Left cardiac atrium (tissue), 4 donors: ENCODE measurements around the gene ZNF764. TPM values are rescaled to one million over a fixed set of nuclear protein-coding genes. Genes with fewer than 3 reads are reported as not detected.
"Not testable (repeated sequence)": the region's sequence is repeated elsewhere in the genome, so short reads cannot be mapped to it uniquely, and the experiment has no call there.

Experiments used
- ATAC-seq, 2 donors: fragments of 200-7000 bp; cut with Tn5 transposase; one replicate each; pipeline ENCODE4 v1.9.1; 2020; ENCODE audit warnings: mild to moderate bottlenecking in 2 of 2, moderate library complexity in 2 of 2
- DNase-seq: peaks from one replicate; pipeline ENCODE4 v3.0.0-alpha.2; 2020
- intact Hi-C, 2 donors: fragments of 100-400 bp; cut with DNase I; formaldehyde crosslinking; loops; one replicate each; pipeline versions ENCODE4 v1.14.1 to v1.15.1; 2022 to 2023
- total RNA-seq, 2 donors: library from RNA; stranded (reverse); fragmentation: NEBNext Ultra II Directional; extraction: Animal tissue kit (Norgen Biotek cat#: 25700); gene quantifications; one replicate each; pipeline ENCODE4 v1.2.1, GENCODE V29; 2021
- donor health status: DM: no; HTN: yes; CAD: no.
- donor health status: DM: no; HTN: yes; CAD: no; lungs with severe emphysema.
- donor health status: DM: yes; HTN: yes; CAD: no.
- donor health status: Dilated cardiomyopathy.

Gene ZNF764
- total RNA-seq, 2 donors from 2014 or later = 5.7 to 8.7 TPM

GRCh38 chr16:30555315-30556124 is 2.7 kb downstream of the ZNF764 start:
- ATAC-seq (no peak), DNase-seq (no peak)
- intact Hi-C loops = no loop called here

GRCh38 chr16:30554557-30555314 is 3.4 kb downstream of the ZNF764 start:
- no peak for ATAC-seq
- intact Hi-C loops = no loop called here
- no peak for DNase-seq

GRCh38 chr16:30553393-30553899 is 4.7 kb downstream of the ZNF764 start:
- DNase-seq (no peak), ATAC-seq (no peak)
- intact Hi-C loops = no loop called here

- ATAC-seq (no peak), DNase-seq (no peak)
- intact Hi-C loops = no loop called here
These were observed 5.2 kb downstream of the ZNF764 start for GRCh38 chr16:30552956-30553355.

- peak in 1 of 2 donors; percentile 12 for ATAC-seq
- intact Hi-C loops = no loop called here
- no peak for DNase-seq
These were observed 6.4 kb downstream of the ZNF764 start for GRCh38 chr16:30551781-30552180.

- ATAC-seq (no peak), DNase-seq (no peak)
- intact Hi-C loops = no loop called here
These were observed 9.5 kb downstream of the ZNF764 start for GRCh38 chr16:30548416-30549253.

GRCh38 chr16:30546115-30546514 is 12.1 kb downstream of the ZNF764 start:
- no peak for ATAC-seq
- intact Hi-C loops = no loop called here

GRCh38 chr16:30543067-30543466 is 15.1 kb downstream of the ZNF764 start:
- no peak for DNase-seq
- intact Hi-C loops = no loop called here
- ATAC-seq = no peak

More at GRCh38 chr16:30546115-30546514, 12.1 kb downstream of the ZNF764 start:
- no peak for DNase-seq

GRCh38 chr16:30541502-30542329 is 16.5 kb downstream of the ZNF764 start:
- ATAC-seq (peak in 1 of 2 donors; percentile 13), DNase-seq (no peak)
- intact Hi-C loops = no loop called here

GRCh38 chr16:30540916-30541464 is 17.2 kb downstream of the ZNF764 start:
- intact Hi-C loops, DNase-seq, ATAC-seq: not testable (repeated sequence)

- intact Hi-C loops, ATAC-seq, DNase-seq: not testable (repeated sequence)
These were observed 18.1 kb downstream of the ZNF764 start for GRCh38 chr16:30539986-30540526.

GRCh38 chr16:30539000-30539964 is 18.9 kb downstream of the ZNF764 start:
- DNase-seq = peak; percentile 44
- intact Hi-C loops = no loop called here
- peak; percentile 55 to 66 for ATAC-seq

- DNase-seq, ATAC-seq, intact Hi-C loops: not testable (repeated sequence)
These were observed 21.7 kb downstream of the ZNF764 start for GRCh38 chr16:30536391-30537024.

- ATAC-seq (peak; percentile 63 to 80), DNase-seq (peak; percentile 81)
- intact Hi-C loops = loop anchor here in 1 of 2 donors (2.0 kb wide), 1 partner anchor 23 kb away; the partner anchor contains the start of gene ZNF764
These were observed 22.4 kb downstream of the ZNF764 start for GRCh38 chr16:30535777-30536190.

GRCh38 chr16:30535106-30535776 is 22.9 kb downstream of the ZNF764 start:
- intact Hi-C loops = loop anchor here in 1 of 2 donors (2.0 kb wide), 1 partner anchor 24 kb away; the partner anchor contains the start of gene ZNF764
- DNase-seq (peak; percentile 34), ATAC-seq (peak in 1 of 2 donors; percentile 0)
